SK-N-MC (cell line): Measurements from ENCODE around the gene HID1.

ENCODE experiments used
- EZH2 ChIP-seq: fragments of 200-600 bp; sonication (generic); IDR thresholded peaks from one replicate; pipeline ENCODE4 v1.6.1; 2017; ENCODE audit warnings: antibody characterized with exemption
- FOXP2 ChIP-seq: optimal IDR thresholded peaks from 2 replicates; pipeline ENCODE3; 2011; ENCODE audit warnings: mild to moderate bottlenecking, moderate library complexity; ENCODE audit not compliant: insufficient read depth; ENCODE audit errors: extremely low read length, control extremely low read depth
- POLR2AphosphoS5 ChIP-seq: IDR thresholded peaks from 2 replicates; pipeline ENCODE4 v1.6.1; 2012; ENCODE audit warnings: mild to moderate bottlenecking, low read depth, low read length, borderline replicate concordance

- no peak for TF ChIP-seq EZH2
- no peak for TF ChIP-seq POLR2AphosphoS5
- TF ChIP-seq FOXP2, result no peak
Measured at GRCh38 chr17:74924250-74924948, 48.2 kb downstream of the HID1 start, which contains the start of gene OTOP2.
